ENCODE results near the gene PCDHB12. TPM values are rescaled to one million over a fixed set of nuclear protein-coding genes. Genes with fewer than 3 reads are reported as not detected.
A peak's percentile ranks its signal among the peaks of the same experiment; 100 is the strongest.

Gene PCDHB12
- 0.04 TPM in 1 of 2 replicates, not detected in the other for total RNA-seq (2016; rRNA removed; fragmentation: Illumina TruSeq; extraction: Trizol)
- not detected in 2 replicates for total RNA-seq (2016; cell fraction: cytosol; rRNA removed; fragmentation: Illumina TruSeq; extraction: Trizol; ENCODE audit: low read depth)
- 0.04 TPM in 1 of 2 replicates, not detected in the other for total RNA-seq (2016; cell fraction: insoluble cytoplasmic fraction; rRNA removed; fragmentation: Illumina TruSeq; extraction: Trizol)
- total RNA-seq (2016; cell fraction: membrane; rRNA removed; fragmentation: Illumina TruSeq; extraction: Trizol), result not detected in 2 replicates
- total RNA-seq (2016; cell fraction: nucleus; rRNA removed; fragmentation: Illumina TruSeq; extraction: Trizol), result 0.09 TPM in 1 of 2 replicates, not detected in the other
- 0.03 TPM in 2 replicates for polyA plus RNA-seq (2011; rRNA removed)
- polyA plus RNA-seq (2011; cell fraction: cytosol; rRNA removed), result 0.04 TPM in 1 of 2 replicates, not detected in the other
- polyA plus RNA-seq (2011; cell fraction: nucleus; rRNA removed), result 0.05 and 0.16 TPM in 2 replicates
- polyA plus RNA-seq (2012), result 0.08 and 0.09 TPM in 2 replicates
- polyA plus RNA-seq (2016; cell fraction: cytosol; fragmentation: Illumina TruSeq; extraction: Trizol; ENCODE audit: low read depth), result not detected in 2 replicates
- not detected in 2 replicates for polyA plus RNA-seq (2016; cell fraction: insoluble cytoplasmic fraction; fragmentation: Illumina TruSeq; extraction: Trizol; ENCODE audit: low read depth)
- not detected in 2 replicates for polyA plus RNA-seq (2016; cell fraction: membrane; fragmentation: Illumina TruSeq; extraction: Trizol; ENCODE audit: low read depth)
- 0.19 TPM in 1 of 2 replicates, not detected in the other for polyA plus RNA-seq (2016; cell fraction: nucleus; fragmentation: Illumina TruSeq; extraction: Trizol; ENCODE audit: insufficient read depth, low read depth)
- 0.28 TPM in 1 of 2 replicates, not detected in the other for polyA minus RNA-seq (2011; rRNA and poly(A)+ RNA removed; ENCODE audit: low replicate concordance)
- polyA minus RNA-seq (2011; cell fraction: cytosol; rRNA and poly(A)+ RNA removed), result not detected in 2 replicates
- 0.13 and 0.25 TPM in 2 replicates for polyA minus RNA-seq (2011; cell fraction: nucleus; rRNA and poly(A)+ RNA removed)
- percentile 18 among the genes with signal in this experiment for Bru-seq, nascent RNA
- percentile 33 among the genes with signal in this experiment for BruChase-seq, experiment 1, labeled RNA remaining after a 6-hour chase
- percentile 29 among the genes with signal in this experiment for BruChase-seq, experiment 2, labeled RNA remaining after a 2-hour chase
- long read RNA-seq, experiment 1, result 0 reads
- long read RNA-seq, experiment 2, result 0 reads

DNA sequence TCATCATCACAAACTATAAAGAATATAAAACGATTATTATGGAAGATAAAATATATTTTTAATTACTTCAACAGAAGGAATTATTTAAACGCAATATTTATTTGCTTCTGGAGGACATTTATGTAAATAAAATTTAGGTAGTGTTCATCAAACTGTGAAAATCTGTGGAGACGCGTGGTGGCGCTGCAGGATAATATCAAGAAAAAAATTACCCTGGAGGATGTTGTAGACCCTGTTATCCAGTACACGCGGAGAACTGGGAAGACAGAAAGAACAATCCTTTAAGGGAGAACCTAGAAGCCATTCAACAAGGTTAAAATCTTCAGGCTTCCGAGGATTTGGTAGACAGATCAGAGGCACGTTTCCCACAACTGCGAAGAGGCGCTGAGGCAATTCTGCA lies at the start of gene PCDHB12:
TSS of gene PCDHB12 (plus strand) at position 242 of the 400 bp plus-strand sequence. CDS start 189 bp downstream, outside the sequence.
- peaks cover 9% of the 10 kb centered on the region; the same call in 1 of the 2 replicates for H3K4me1 ChIP-seq (ENCODE audit: insufficient read depth, low read length)
- FAIRE-seq (no peak), ATAC-seq (peak; percentile 37; the same call in 2 of the 3 replicates), DNase-seq (ENCODE audit: low spot score) (peak; percentile 12)
- H3K36me3 ChIP-seq (replicated peaks in 1 of 2; ENCODE audit: control insufficient read depth in 1 of 2, insufficient read depth in 2 of 2, low read length in 2 of 2), result no peaks in the 10 kb centered on the region
- H3K27me3 ChIP-seq (ENCODE audit: control insufficient read depth in 1 of 2, insufficient read depth in 2 of 2, low read length in 2 of 2), result no peaks in the 10 kb centered on the region
- no peak within 1 kb of the TSS for H2AFZ ChIP-seq (ENCODE audit: low read length)
- H3K9ac ChIP-seq (ENCODE audit: insufficient read depth, low read depth, low read length), result no peak within 1 kb of the TSS
- H4K20me1 ChIP-seq (ENCODE audit: insufficient read depth, low read length), result no peaks in the 10 kb centered on the region
- BruUV-seq (replicated peaks), result no TSS peak
- H3K4me3 ChIP-seq (replicated peaks in 1 of 3; ENCODE audit: insufficient read depth in 1 of 3, low read depth in 2 of 3, low read length in 3 of 3), result no peak within 1 kb of the TSS
- CTCF ChIA-PET (ENCODE audit: low intra/inter-chr PET ratio, low total read pairs), result interaction anchor here (1.1 to 1.3 kb wide), 2 partner anchors 349 to 356 kb away, joined by 3 to 4 read pairs; no protein-coding TSS in a partner anchor
- WGBS (ENCODE audit: low lambda C conversion rate), result 2% methylated on average over 11 of the region's 11 CpGs
- POLR2A ChIA-PET, result no interaction called here
- intact Hi-C loops (cut with micrococcal nuclease; ENCODE audit: unreplicated experiment), result no loop called here
- H3K27ac ChIP-seq (ENCODE audit: extremely low read length, insufficient read depth, low read length), result no peak within 1 kb of the TSS
- H3K9me3 ChIP-seq (ENCODE audit: low read length), result no peaks in the 10 kb centered on the region
- peak within 1 kb of the TSS; percentile 51 for H3K4me2 ChIP-seq (ENCODE audit: low read depth, low read length)
- no peaks in the 10 kb centered on the region for H3K79me2 ChIP-seq (ENCODE audit: insufficient read depth, low read length)
- TF ChIP-seq, protein P1, sequence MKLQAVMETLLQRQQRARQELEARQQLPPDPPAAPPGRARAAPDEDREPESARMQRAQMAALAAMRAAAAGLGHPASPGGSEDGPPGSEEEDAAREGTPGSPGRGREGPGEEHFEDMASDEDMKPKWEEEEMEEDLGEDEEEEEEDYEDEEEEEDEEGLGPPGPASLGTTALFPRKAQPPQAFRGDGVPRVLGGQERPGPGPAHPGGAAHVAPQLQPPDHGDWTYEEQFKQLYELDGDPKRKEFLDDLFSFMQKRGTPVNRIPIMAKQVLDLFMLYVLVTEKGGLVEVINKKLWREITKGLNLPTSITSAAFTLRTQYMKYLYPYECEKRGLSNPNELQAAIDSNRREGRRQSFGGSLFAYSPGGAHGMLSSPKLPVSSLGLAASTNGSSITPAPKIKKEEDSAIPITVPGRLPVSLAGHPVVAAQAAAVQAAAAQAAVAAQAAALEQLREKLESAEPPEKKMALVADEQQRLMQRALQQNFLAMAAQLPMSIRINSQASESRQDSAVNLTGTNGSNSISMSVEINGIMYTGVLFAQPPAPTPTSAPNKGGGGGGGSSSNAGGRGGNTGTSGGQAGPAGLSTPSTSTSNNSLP (IDR thresholded peaks at IDR 0.05; ENCODE audit: low read depth, low read length), result peak; percentile 73; the same call in 1 of the 2 replicates
- TF ChIP-seq ZNF281 (CRISPR knock-in tag; IDR thresholded peaks at IDR 0.05; ENCODE audit: borderline replicate concordance) (no peak), ATF1 (CRISPR knock-in tag; IDR thresholded peaks at IDR 0.05) (no peak), CTCF (CRISPR knock-in tag; IDR thresholded peaks at IDR 0.05) (peak; percentile 44), STAG1 (CRISPR knock-in tag; IDR thresholded peaks at IDR 0.05) (peak; percentile 21; the same call in 1 of the 2 replicates), TFAP4 (IDR thresholded peaks at IDR 0.05; ENCODE audit: borderline replicate concordance, low read depth) (no peak)
- in situ Hi-C loops (cut with HindIII; ENCODE audit: extremely low pct_ligation_motif_present, low pct_unique_long_range_greater_than_20kb), result no loop called here
